ENCODE results near the gene BCKDHA. TPM values are rescaled to one million over a fixed set of nuclear protein-coding genes. Genes with fewer than 3 reads are reported as not detected.

The BCKDHA gene
- total and polyA plus RNA-seq, 9 of the 15 experiments (the other 6 are each of a cell fraction or from before 2014, with no cell fraction given) = 4.5 to 52.5 (median 14.1) TPM

DNA sequence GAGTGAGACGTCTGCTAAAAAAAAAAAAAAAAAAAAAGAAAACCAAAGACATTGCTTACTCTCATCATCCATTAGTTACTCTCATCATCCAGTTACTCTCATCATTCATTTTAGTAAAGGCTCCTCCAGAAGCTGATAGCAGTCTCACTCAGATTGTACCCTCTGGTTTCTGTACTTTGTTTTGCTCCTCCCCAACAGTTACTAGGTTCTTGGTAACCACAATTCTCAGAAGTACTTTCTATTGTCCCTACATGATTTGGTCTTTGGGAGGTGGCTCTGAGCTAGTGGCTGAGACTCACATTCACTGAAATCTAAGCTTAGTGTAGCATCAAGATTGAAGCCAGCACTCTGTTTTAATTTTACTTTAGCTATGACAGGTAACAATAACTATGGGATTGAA, 59.6 kb downstream of the BCKDHA start:
- in situ Hi-C loops (cut with MboI) = no loop called here
- peaks cover 0 to 6% of the 10 kb centered on the region in 2 experiments; a peak in 2 of 5 replicates for H3K27me3 ChIP-seq (ENCODE audit: control insufficient read depth in 2 of 2, insufficient read depth in 2 of 2, low read length in 2 of 2)
- TF ChIP-seq, protein P1, sequence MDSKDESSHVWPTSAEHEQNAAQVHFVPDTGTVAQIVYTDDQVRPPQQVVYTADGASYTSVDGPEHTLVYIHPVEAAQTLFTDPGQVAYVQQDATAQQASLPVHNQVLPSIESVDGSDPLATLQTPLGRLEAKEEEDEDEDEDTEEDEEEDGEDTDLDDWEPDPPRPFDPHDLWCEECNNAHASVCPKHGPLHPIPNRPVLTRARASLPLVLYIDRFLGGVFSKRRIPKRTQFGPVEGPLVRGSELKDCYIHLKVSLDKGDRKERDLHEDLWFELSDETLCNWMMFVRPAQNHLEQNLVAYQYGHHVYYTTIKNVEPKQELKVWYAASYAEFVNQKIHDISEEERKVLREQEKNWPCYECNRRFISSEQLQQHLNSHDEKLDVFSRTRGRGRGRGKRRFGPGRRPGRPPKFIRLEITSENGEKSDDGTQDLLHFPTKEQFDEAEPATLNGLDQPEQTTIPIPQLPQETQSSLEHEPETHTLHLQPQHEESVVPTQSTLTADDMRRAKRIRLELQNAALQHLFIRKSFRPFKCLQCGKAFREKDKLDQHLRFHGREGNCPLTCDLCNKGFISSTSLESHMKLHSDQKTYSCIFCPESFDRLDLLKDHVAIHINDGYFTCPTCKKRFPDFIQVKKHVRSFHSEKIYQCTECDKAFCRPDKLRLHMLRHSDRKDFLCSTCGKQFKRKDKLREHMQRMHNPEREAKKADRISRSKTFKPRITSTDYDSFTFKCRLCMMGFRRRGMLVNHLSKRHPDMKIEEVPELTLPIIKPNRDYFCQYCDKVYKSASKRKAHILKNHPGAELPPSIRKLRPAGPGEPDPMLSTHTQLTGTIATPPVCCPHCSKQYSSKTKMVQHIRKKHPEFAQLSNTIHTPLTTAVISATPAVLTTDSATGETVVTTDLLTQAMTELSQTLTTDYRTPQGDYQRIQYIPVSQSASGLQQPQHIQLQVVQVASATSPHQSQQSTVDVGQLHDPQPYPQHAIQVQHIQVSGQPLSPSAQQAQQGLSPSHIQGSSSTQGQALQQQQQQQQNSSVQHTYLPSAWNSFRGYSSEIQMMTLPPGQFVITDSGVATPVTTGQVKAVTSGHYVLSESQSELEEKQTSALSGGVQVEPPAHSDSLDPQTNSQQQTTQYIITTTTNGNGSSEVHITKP (IDR thresholded peaks at IDR 0.05; ENCODE audit: partially characterized antibody) = peak; percentile 8
- TF ChIP-seq HLTF (IDR thresholded peaks at IDR 0.05) = no peak
- no peak for TF ChIP-seq MXI1 (IDR thresholded peaks at IDR 0.05; ENCODE audit: low read depth, low read length)
- H3K79me2 ChIP-seq (ENCODE audit: control insufficient read depth, insufficient read depth, low read length) = no peaks in the 10 kb centered on the region
- ChIA-PET POLR2A (interaction anchor here (0.9 kb wide), 1 partner anchor 13 kb away, joined by 3 read pairs; no protein-coding TSS in a partner anchor), CTCF (ENCODE audit: low intra/inter-chr PET ratio) (no interaction called here)
- intact Hi-C loops (cut with micrococcal nuclease) = no loop called here
- H3K36me3 ChIP-seq (ENCODE audit: control insufficient read depth, insufficient read depth, low read length) = no peaks in the 10 kb centered on the region
- H3K9ac ChIP-seq (ENCODE audit: insufficient read depth in 1 of 2, low read depth in 2 of 2, low read length in 2 of 2) = no peak overlapping the region
- no peaks in the 10 kb centered on the region; a peak in 1 of 5 replicates for H3K4me1 ChIP-seq (replicated peaks in 1 of 2; ENCODE audit: control insufficient read depth in 2 of 2, insufficient read depth in 2 of 2, low read length in 2 of 2)
- WGBS (ENCODE audit: insufficient coverage, low coverage, missing lambda C conversion rate) = no CpG with 5 or more reads among the region's 1 CpG
- no peak overlapping the region for H3K4me3 ChIP-seq
- H3K4me2 ChIP-seq (ENCODE audit: insufficient read depth, low read length) = no peak overlapping the region
- no peak for FAIRE-seq
- no peaks in the 10 kb centered on the region for H3K9me3 ChIP-seq (replicated peaks; ENCODE audit: control insufficient read depth, insufficient read depth, low read depth, low read length)
- no peak overlapping the region for H2AFZ ChIP-seq (ENCODE audit: low read depth, low read length)
- H4K20me1 ChIP-seq (replicated peaks; ENCODE audit: control insufficient read depth, insufficient read depth, low read length) = no peaks in the 10 kb centered on the region
- H3K27ac ChIP-seq (ENCODE audit: extremely low read depth, low read depth, low read length) = no peak overlapping the region
- BruUV-seq (replicated peaks) = no TSS peak
- DNase-seq (ENCODE audit: extremely low read depth in 1 of 4, low spot score in 3 of 4) = no peak
- ATAC-seq = no peak
- no peaks in the 10 kb centered on the region for H3K9me1 ChIP-seq (ENCODE audit: control insufficient read depth, insufficient read depth, low read length)

Data from K562 (cell line).